Testis (tissue), 3 donors: ENCODE measurements around the gene GNL2. TPM values are rescaled to one million over a fixed set of nuclear protein-coding genes. Genes with fewer than 3 reads are reported as not detected.

ENCODE experiments used
- DNase-seq: peaks from one replicate; pipeline ENCODE4 v3.0.0-alpha.2; 2019
- H3K27ac ChIP-seq, 2 donors: fragments of 200-600 bp; sonication (generic); one replicate each; pipeline ENCODE4 v1.5.1; 2019
- H3K27me3 ChIP-seq: fragments of 200-600 bp; sonication (generic); one replicate; pipeline ENCODE4 v1.5.1; 2019
- H3K36me3 ChIP-seq: fragments of 200-600 bp; sonication (generic); one replicate; pipeline ENCODE4 v1.5.1; 2017; ENCODE audit warnings: low read depth; ENCODE audit errors: missing control alignments
- H3K4me1 ChIP-seq: fragments of 200-600 bp; sonication (generic); one replicate; pipeline ENCODE4 v1.5.1; 2019
- H3K4me3 ChIP-seq, 2 donors: fragments of 200-600 bp; sonication (generic); one replicate each; pipeline ENCODE4 v1.5.1; 2017 to 2019
- H3K9me3 ChIP-seq: fragments of 200-600 bp; sonication (generic); one replicate; pipeline ENCODE4 v1.5.1; 2017
- POLR2A ChIP-seq: fragments of 450-650 bp; IDR thresholded peaks from one replicate; pipeline ENCODE4 v1.6.1; 2017; ENCODE audit warnings: antibody characterized with exemption, mild to moderate bottlenecking, moderate library complexity
- WGBS, 2 donors: methylation state at CpG; one replicate each; pipeline ENCODE4 v1.1.5; 2018; 5-methylcytosine and 5-hydroxymethylcytosine counted together
- intact Hi-C: fragments of 100-400 bp; cut with DNase I; formaldehyde crosslinking; loops from one replicate; pipeline ENCODE4 v1.15.1; 2023; ENCODE audit warnings: low total_unique reads
- polyA plus RNA-seq: library from polyadenylated mRNA; stranded (reverse); fragments of 350-450 nt; fragmentation: Illumina TruSeq; extraction: RNeasy Lipid Tissue Mini Kit (QIAGEN cat#74804); gene quantifications from one replicate; pipeline ENCODE4 v1.2.3, GENCODE V29; 2014; ENCODE audit warnings: low read depth, low replicate concordance; ENCODE audit not compliant: insufficient read depth
- total RNA-seq, 2 donors: library from RNA; depleted of rRNA; stranded (reverse); fragments of >200 nt; gene quantifications; one replicate each; pipeline ENCODE4 v1.2.3, GENCODE V29; 2016
- TF ChIP-seq, protein P1 (sequence below), 3 experiments: fragments of 450-650 bp in 2 of 3; fragments of 200-600 bp in 1 of 3; sonication (generic) in 1 of 3; IDR thresholded peaks; one replicate each; pipeline ENCODE4 v1.5.1; 2016 to 2019; ENCODE audit warnings: antibody characterized with exemption in 3 of 3, mild to moderate bottlenecking in 2 of 3, moderate library complexity in 1 of 3

Gene GNL2
- total and polyA plus RNA-seq, 3 donors from 2014 or later = 34.4 to 78.7 (median 57.4) TPM

GRCh38 chr1:37630426-37631028 is 34.8 kb upstream of the GNL2 start:
- DNase-seq = peak; percentile 51
- H3K9me3 ChIP-seq = no peaks in the 10 kb centered on the region
- no peaks in the 10 kb centered on the region for H3K36me3 ChIP-seq
- H3K4me1 ChIP-seq = peaks cover 10% of the 10 kb centered on the region
- H3K27me3 ChIP-seq = no peaks in the 10 kb centered on the region
- TF ChIP-seq, protein P1, sequence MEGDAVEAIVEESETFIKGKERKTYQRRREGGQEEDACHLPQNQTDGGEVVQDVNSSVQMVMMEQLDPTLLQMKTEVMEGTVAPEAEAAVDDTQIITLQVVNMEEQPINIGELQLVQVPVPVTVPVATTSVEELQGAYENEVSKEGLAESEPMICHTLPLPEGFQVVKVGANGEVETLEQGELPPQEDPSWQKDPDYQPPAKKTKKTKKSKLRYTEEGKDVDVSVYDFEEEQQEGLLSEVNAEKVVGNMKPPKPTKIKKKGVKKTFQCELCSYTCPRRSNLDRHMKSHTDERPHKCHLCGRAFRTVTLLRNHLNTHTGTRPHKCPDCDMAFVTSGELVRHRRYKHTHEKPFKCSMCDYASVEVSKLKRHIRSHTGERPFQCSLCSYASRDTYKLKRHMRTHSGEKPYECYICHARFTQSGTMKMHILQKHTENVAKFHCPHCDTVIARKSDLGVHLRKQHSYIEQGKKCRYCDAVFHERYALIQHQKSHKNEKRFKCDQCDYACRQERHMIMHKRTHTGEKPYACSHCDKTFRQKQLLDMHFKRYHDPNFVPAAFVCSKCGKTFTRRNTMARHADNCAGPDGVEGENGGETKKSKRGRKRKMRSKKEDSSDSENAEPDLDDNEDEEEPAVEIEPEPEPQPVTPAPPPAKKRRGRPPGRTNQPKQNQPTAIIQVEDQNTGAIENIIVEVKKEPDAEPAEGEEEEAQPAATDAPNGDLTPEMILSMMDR (IDR thresholded peaks at IDR 0.05) = no peak
- no peak for TF ChIP-seq POLR2A
- no peak overlapping the region for H3K27ac ChIP-seq
- H3K4me3 ChIP-seq = no peak overlapping the region
- WGBS, 2 donors = 25 to 35% methylated on average over 5 to 15 of the region's 15 CpGs
- intact Hi-C loops = no loop called here

DNA sequence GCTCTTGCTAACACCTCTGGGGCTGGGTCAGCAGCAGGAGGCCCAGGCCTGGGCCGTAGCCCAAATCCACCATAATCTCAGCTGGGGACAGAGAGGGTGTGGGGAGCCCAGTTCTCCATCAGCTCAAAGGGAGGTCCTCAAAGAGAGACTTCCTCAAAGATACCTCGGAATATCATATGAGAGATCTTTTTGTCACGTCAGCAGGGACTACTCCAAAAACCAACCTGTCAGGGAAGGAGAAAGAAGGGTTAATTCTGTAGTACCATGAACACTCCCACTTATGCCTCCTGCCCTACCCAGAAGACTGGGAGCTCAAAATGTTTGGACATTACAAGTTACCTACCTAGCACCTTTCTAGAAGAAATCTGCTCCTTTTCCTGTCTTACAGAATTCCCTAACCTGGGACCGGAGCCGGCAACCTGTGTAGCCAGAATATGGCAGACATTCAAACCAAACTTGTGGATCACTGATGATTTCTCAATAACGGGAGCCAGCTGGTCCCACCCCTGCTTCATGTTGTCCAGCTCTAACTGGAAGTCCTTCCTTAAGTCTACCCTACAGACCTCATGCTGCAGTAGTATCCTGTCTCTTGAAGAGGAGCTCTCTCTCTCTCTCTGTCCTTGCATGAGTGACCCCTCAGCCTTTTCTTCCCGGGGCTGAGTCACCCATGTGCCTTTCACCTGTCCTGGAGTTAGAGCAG is 34.1 kb upstream of the GNL2 start:
- H3K36me3 ChIP-seq = no peaks in the 10 kb centered on the region
- intact Hi-C loops = no loop called here
- DNase-seq = no peak
- 64 to 81% methylated on average over 7 of the region's 7 CpGs for WGBS, 2 donors
- H3K4me3 ChIP-seq = no peak overlapping the region
- H3K4me1 ChIP-seq = peaks cover 10% of the 10 kb centered on the region
- H3K27me3 ChIP-seq = no peaks in the 10 kb centered on the region
- no peak overlapping the region for H3K27ac ChIP-seq
- TF ChIP-seq, protein P1 (IDR thresholded peaks at IDR 0.05) = no peak
- TF ChIP-seq POLR2A = no peak
- H3K9me3 ChIP-seq = no peaks in the 10 kb centered on the region

- H3K27me3 ChIP-seq = no peaks in the 10 kb centered on the region
Observed at GRCh38 chr1:37629008-37629407, 33.3 kb upstream of the GNL2 start.

DNA sequence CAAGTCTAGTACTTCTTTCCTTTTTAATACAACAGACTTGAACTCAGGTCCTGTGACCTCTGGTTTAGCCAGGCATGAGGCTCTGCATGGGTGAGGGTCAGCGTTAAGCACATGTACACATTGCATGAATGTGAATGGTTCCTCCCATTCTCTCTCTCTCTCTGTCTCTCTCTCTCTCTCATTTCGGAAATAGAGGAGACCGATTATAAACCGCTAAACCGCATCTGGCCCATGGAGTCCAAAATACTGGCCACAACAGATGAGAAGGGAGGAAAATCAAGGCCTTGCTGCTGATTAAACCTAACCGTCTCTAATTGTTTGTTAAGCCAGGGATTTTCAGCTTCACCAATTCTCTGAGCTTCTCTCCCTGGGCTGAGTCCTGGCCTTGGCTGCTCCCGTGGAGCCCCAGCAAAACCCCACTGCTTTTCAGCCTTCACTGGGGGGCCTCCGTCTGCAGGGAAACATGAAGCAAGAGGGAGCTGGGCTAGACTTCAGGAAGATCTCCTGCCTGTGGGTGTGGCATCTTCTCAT is 32.4 kb upstream of the GNL2 start:
- Histone ChIP-seq H3K4me1 (no peaks in the 10 kb centered on the region), H3K4me3 (no peak overlapping the region), H3K36me3 (no peaks in the 10 kb centered on the region), H3K27ac (no peak overlapping the region), H3K9me3 (no peaks in the 10 kb centered on the region), H3K27me3 (no peaks in the 10 kb centered on the region)
- no peak for DNase-seq
- TF ChIP-seq POLR2A = no peak
- TF ChIP-seq, protein P1 (IDR thresholded peaks at IDR 0.05) = no peak
- WGBS, 2 donors = 81 to 84% methylated on average over 7 to 8 of the region's 8 CpGs
- intact Hi-C loops = no loop called here

More at GRCh38 chr1:37629008-37629407, 33.3 kb upstream of the GNL2 start:
- Histone ChIP-seq H3K9me3 (no peaks in the 10 kb centered on the region), H3K27ac (no peak overlapping the region), H3K36me3 (no peaks in the 10 kb centered on the region), H3K4me1 (peaks cover 2% of the 10 kb centered on the region), H3K4me3 (no peak overlapping the region)
- DNase-seq = no peak
- intact Hi-C loops = no loop called here
- TF ChIP-seq, protein P1 (IDR thresholded peaks at IDR 0.05) = no peak
- TF ChIP-seq POLR2A = no peak
